IMR-90 (cell line): ENCODE measurements around the gene FARSB. TPM values are rescaled to one million over a fixed set of nuclear protein-coding genes. Genes with fewer than 3 reads are reported as not detected.

ENCODE experiments used
- ATAC-seq: fragments of 200-7000 bp; cut with Tn5 transposase; 2 replicates; pipeline ENCODE4 v1.9.1; 2020; ENCODE audit warnings: low read depth, mild to moderate bottlenecking, moderate library complexity
- BruUV-seq: library from RNA; stranded (reverse); fragments of 400-500 nt; replicated peaks from 2 replicates; lab custom pipeline; 2021; lab: Mats Ljungman, UMichigan
- CTCF ChIA-PET: fragments of 300-600 bp; formaldehyde crosslinking; extraction: SDS; loops from one replicate; lab custom pipeline; 2021; ENCODE audit warnings: antibody characterized with exemption; lab: Yijun Ruan, JAX
- POLR2A ChIA-PET: fragments of 300-600 bp; sonication (Branson Sonifier 250); formaldehyde crosslinking; loops from one replicate; lab custom pipeline; 2022; ENCODE audit warnings: antibody characterized with exemption; ENCODE audit not compliant: unreplicated experiment; lab: Charles Lee
- DNase-seq: peaks from one replicate; pipeline ENCODE4 v3.0.0; 2013
- H2AFZ ChIP-seq: replicated peaks from 2 replicates; pipeline ENCODE3; 2013; ENCODE audit warnings: low read length, mild to moderate bottlenecking; ENCODE audit not compliant: poor library complexity
- H2AK5ac ChIP-seq: 2 replicates; pipeline ENCODE4 v1.6.1; 2013; ENCODE audit warnings: low read depth, low read length, inconsistent platforms
- H2AK9ac ChIP-seq: replicated peaks from 2 replicates; pipeline ENCODE3; 2013; ENCODE audit warnings: mild to moderate bottlenecking, low read depth, low read length, moderate library complexity; ENCODE audit not compliant: poor library complexity
- H2BK120ac ChIP-seq: 2 replicates; pipeline ENCODE4 v1.6.1; 2013; ENCODE audit warnings: low read depth, low read length, inconsistent platforms
- H2BK15ac ChIP-seq: 3 replicates; pipeline ENCODE4 v1.6.1; 2013; ENCODE audit warnings: low read depth, low read length, inconsistent platforms
- H2BK20ac ChIP-seq: 2 replicates; pipeline ENCODE4 v1.6.1; 2013; ENCODE audit warnings: low read depth, mild to moderate bottlenecking, inconsistent platforms, low read length, moderate library complexity
- H2BK5ac ChIP-seq: 2 replicates; pipeline ENCODE4 v1.6.1; 2013; ENCODE audit warnings: mild to moderate bottlenecking, low read depth, low read length, inconsistent platforms; ENCODE audit not compliant: poor library complexity, severe bottlenecking
- H3K14ac ChIP-seq: replicated peaks from 2 replicates; pipeline ENCODE4 v1.6.1; 2013; ENCODE audit warnings: low read depth, low read length, inconsistent platforms
- H3K18ac ChIP-seq: 2 replicates; pipeline ENCODE4 v1.6.1; 2013; ENCODE audit warnings: low read depth, low read length, control low read depth
- H3K23ac ChIP-seq: 2 replicates; pipeline ENCODE4 v1.6.1; 2013; ENCODE audit warnings: low read depth, low read length, inconsistent platforms
- H3K27ac ChIP-seq: 2 replicates; pipeline ENCODE4 v1.5.1; 2013; ENCODE audit warnings: mild to moderate bottlenecking, control low read depth, low read length; ENCODE audit not compliant: insufficient read depth
- H3K27me3 ChIP-seq: 2 replicates; pipeline ENCODE4 v1.6.1; 2013; ENCODE audit warnings: low read length; ENCODE audit not compliant: control insufficient read depth, insufficient read depth
- H3K36me3 ChIP-seq: 2 replicates; pipeline ENCODE4 v1.6.1; 2013; ENCODE audit warnings: low read length, mixed read lengths; ENCODE audit not compliant: control insufficient read depth, insufficient read depth
- H3K4ac ChIP-seq: 2 replicates; pipeline ENCODE4 v1.6.1; 2013; ENCODE audit warnings: low read depth, low read length, inconsistent platforms
- H3K4me1 ChIP-seq: 2 replicates; pipeline ENCODE4 v1.6.1; 2013; ENCODE audit warnings: low read length, mixed read lengths; ENCODE audit not compliant: control insufficient read depth, insufficient read depth
- H3K4me2 ChIP-seq: 2 replicates; pipeline ENCODE4 v1.6.1; 2013; ENCODE audit warnings: low read depth, mild to moderate bottlenecking, control low read depth, low read length, moderate library complexity
- H3K4me3 ChIP-seq: 2 replicates; pipeline ENCODE4 v1.5.1; 2013; ENCODE audit warnings: low read depth, mild to moderate bottlenecking, control low read depth, low read length, moderate library complexity; ENCODE audit not compliant: insufficient read depth
- H3K56ac ChIP-seq: 2 replicates; pipeline ENCODE4 v1.6.1; 2013; ENCODE audit warnings: low read length, inconsistent platforms; ENCODE audit not compliant: insufficient read depth; ENCODE audit errors: extremely low read depth
- H3K79me1 ChIP-seq, 2 experiments: 2 replicates each; pipeline ENCODE4 v1.6.1; 2013; ENCODE audit warnings: low read length in 2 of 2, inconsistent platforms in 1 of 2, low read depth in 1 of 2
- H3K9ac ChIP-seq: 2 replicates; pipeline ENCODE4 v1.6.1; 2013; ENCODE audit warnings: low read depth, low read length, control low read depth
- H3K9me1 ChIP-seq: 2 replicates; pipeline ENCODE4 v1.6.1; 2013; ENCODE audit warnings: low read length, inconsistent platforms; ENCODE audit not compliant: insufficient read depth
- H3K9me3 ChIP-seq: 2 replicates; pipeline ENCODE4 v1.6.1; 2013; ENCODE audit warnings: low read length; ENCODE audit not compliant: control insufficient read depth, insufficient read depth
- H4K20me1 ChIP-seq: 2 replicates; pipeline ENCODE4 v1.6.1; 2013; ENCODE audit warnings: low read length, inconsistent platforms; ENCODE audit not compliant: insufficient read depth
- H4K5ac ChIP-seq: 2 replicates; pipeline ENCODE4 v1.6.1; 2013; ENCODE audit warnings: mild to moderate bottlenecking, low read depth, low read length, control low read depth
- H4K8ac ChIP-seq, 2 experiments: 2 replicates each; pipeline ENCODE4 v1.6.1; 2013; ENCODE audit warnings: low read depth in 2 of 2, low read length in 2 of 2, control low read depth in 1 of 2, inconsistent platforms in 1 of 2
- H4K91ac ChIP-seq: 2 replicates; pipeline ENCODE4 v1.6.1; 2013; ENCODE audit warnings: low read depth, low read length, inconsistent platforms; ENCODE audit not compliant: insufficient read depth
- BHLHE40 ChIP-seq: fragments of 150-350 bp; IDR thresholded peaks from 2 replicates; pipeline ENCODE4 v1.6.1; 2016; ENCODE audit warnings: mild to moderate bottlenecking, low read depth, low read length
- CEBPB ChIP-seq: IDR thresholded peaks from 2 replicates; pipeline ENCODE4 v1.6.1; 2012; ENCODE audit warnings: low read depth, low read length, improper control_type of control experiment
- CHD1 ChIP-seq: IDR thresholded peaks from 2 replicates; pipeline ENCODE4 v1.6.1; 2012; ENCODE audit warnings: low read depth, low read length, improper control_type of control experiment
- CTCF ChIP-seq: conservative IDR thresholded peaks from 2 replicates; pipeline ENCODE4 v1.5.1; 2012; ENCODE audit warnings: mild to moderate bottlenecking, low read depth, low read length, improper control_type of control experiment
- ELK1 ChIP-seq: fragments of 150-350 bp; IDR thresholded peaks from 2 replicates; pipeline ENCODE4 v1.6.1; 2016; ENCODE audit warnings: low read depth, mild to moderate bottlenecking, low read length, moderate library complexity, borderline replicate concordance
- FOS ChIP-seq: fragments of 150-350 bp; IDR thresholded peaks from 2 replicates; pipeline ENCODE4 v1.6.1; 2016; ENCODE audit warnings: low read depth, low read length
- MAFK ChIP-seq: IDR thresholded peaks from 2 replicates; pipeline ENCODE4 v1.6.1; 2012; ENCODE audit warnings: low read depth, low read length, improper control_type of control experiment
- MAZ ChIP-seq: IDR thresholded peaks from 2 replicates; pipeline ENCODE4 v1.6.1; 2012; ENCODE audit warnings: low read depth, mild to moderate bottlenecking, low read length, improper control_type of control experiment, moderate library complexity, borderline replicate concordance
- MXI1 ChIP-seq: IDR thresholded peaks from 2 replicates; pipeline ENCODE4 v1.6.1; 2012; ENCODE audit warnings: low read depth, mild to moderate bottlenecking, low read length, moderate library complexity, borderline replicate concordance
- NFE2L2 ChIP-seq: fragments of 150-350 bp; IDR thresholded peaks from 2 replicates; pipeline ENCODE4 v1.6.1; 2016; ENCODE audit warnings: low read depth, mild to moderate bottlenecking, low read length
- POLR2A ChIP-seq: IDR thresholded peaks from 2 replicates; pipeline ENCODE4 v1.6.1; 2012; ENCODE audit warnings: mild to moderate bottlenecking, low read depth, low read length
- RAD21 ChIP-seq: IDR thresholded peaks from 2 replicates; pipeline ENCODE4 v1.6.1; 2012; ENCODE audit warnings: low read length, improper control_type of control experiment
- RCOR1 ChIP-seq: IDR thresholded peaks from 2 replicates; pipeline ENCODE4 v1.6.1; 2012; ENCODE audit warnings: mild to moderate bottlenecking, low read length, improper control_type of control experiment; ENCODE audit not compliant: insufficient replicate concordance
- RFX5 ChIP-seq: IDR thresholded peaks from 2 replicates; pipeline ENCODE4 v1.8.0; 2012; ENCODE audit warnings: low read depth, mild to moderate bottlenecking, low read length, moderate library complexity
- SMC3 ChIP-seq: fragments of 150-350 bp; IDR thresholded peaks from 2 replicates; pipeline ENCODE4 v1.6.1; 2016; ENCODE audit warnings: low read depth, mild to moderate bottlenecking, antibody characterized with exemption, low read length, moderate library complexity
- USF2 ChIP-seq: fragments of 150-350 bp; IDR thresholded peaks from 2 replicates; pipeline ENCODE4 v1.6.1; 2017; ENCODE audit warnings: mild to moderate bottlenecking, antibody characterized with exemption, low read length, low read depth
- WGBS, 2 experiments: methylation state at CpG; one replicate each; pipeline versions ENCODE4 v1.1.5 to v1.1.7; 2013; ENCODE audit warnings: missing lambda C conversion rate in 2 of 2; ENCODE audit not compliant: insufficient read length in 1 of 2; ENCODE audit errors: extremely low coverage in 2 of 2; 5-methylcytosine and 5-hydroxymethylcytosine counted together
- dilution Hi-C: fragments of 300-500 bp; cut with HindIII; formaldehyde crosslinking; loops from one replicate; pipeline ENCODE4 v1.14.3; 2018; ENCODE audit warnings: low sequenced_read_pairs; ENCODE audit not compliant: unreplicated experiment
- in situ Hi-C: fragments of 300-500 bp; cut with MboI; formaldehyde crosslinking; loops from 3 replicates; pipeline ENCODE4 v1.14.3; 2019; ENCODE audit warnings: low sequenced_read_pairs, inconsistent platforms, mixed read lengths
- intact Hi-C: fragments of 100-400 bp; cut with micrococcal nuclease; formaldehyde crosslinking; loops from 2 replicates; pipeline ENCODE4 v1.10.0; 2022
- polyA plus RNA-seq, 3 experiments: library from polyadenylated mRNA; depleted of rRNA; stranded (reverse); fragments of >200 nt; gene quantifications; 2 replicates each; pipeline ENCODE4 v1.2.3, GENCODE V29; 2012; ENCODE audit warnings: low replicate concordance in 1 of 3
- total RNA-seq: library from RNA; depleted of rRNA; stranded (reverse); fragments of >200 nt; gene quantifications from 2 replicates; pipeline ENCODE4 v1.2.3, GENCODE V29; 2012

The FARSB gene
- total and polyA plus RNA-seq, 2 of the 4 experiments (the other 2 are of a cell fraction): 21.1 to 32.5 TPM

- CTCF ChIA-PET: interaction anchor here (0.7 kb wide), 1 partner anchor 9 kb away, joined by 3 read pairs; no protein-coding TSS in a partner anchor
- Histone ChIP-seq H3K4me2 (no peak overlapping the region), H4K8ac (no peak overlapping the region), H4K20me1 (no peaks in the 10 kb centered on the region), H3K9ac (no peak overlapping the region), H2AK9ac (peak overlapping the region; percentile 19), H3K9me1 (no peaks in the 10 kb centered on the region), H3K36me3 (no peaks in the 10 kb centered on the region), H3K9me3 (no peaks in the 10 kb centered on the region), H3K18ac (no peak overlapping the region), H2BK5ac (no peak overlapping the region), H4K91ac (no peak overlapping the region), H2BK15ac (no peak overlapping the region), H2AK5ac (no peak overlapping the region), H4K5ac (no peak overlapping the region), H3K4me1 (no peaks in the 10 kb centered on the region), H2AFZ (no peak overlapping the region), H2BK20ac (no peak overlapping the region), H3K27ac (no peak overlapping the region), H3K23ac (no peak overlapping the region), H2BK120ac (no peak overlapping the region), H3K4ac (no peak overlapping the region), H3K79me1 (no peaks in the 10 kb centered on the region), H3K14ac (no peak overlapping the region), H3K56ac (no peak overlapping the region), H3K4me3 (no peak overlapping the region), H3K27me3 (peaks cover 2% of the 10 kb centered on the region; the same call in 1 of the 2 replicates)
- ATAC-seq: no peak
- dilution Hi-C loops (no loop called here), in situ Hi-C loops (no loop called here), intact Hi-C loops (no loop called here)
- WGBS, 2 experiments: 54% methylated on average over 5 of the region's 6 CpGs; no CpG with 5 or more reads in 1 of the 2 experiments
- BruUV-seq: no TSS peak
- POLR2A ChIA-PET: no interaction called here
- no peak for DNase-seq
- no peak for TF ChIP-seq CTCF
- no peak for TF ChIP-seq USF2
- no peak for TF ChIP-seq POLR2A
- no peak for TF ChIP-seq MXI1
- no peak for TF ChIP-seq SMC3
- TF ChIP-seq CHD1: no peak
- no peak for TF ChIP-seq FOS
- TF ChIP-seq MAZ: no peak
- TF ChIP-seq BHLHE40: no peak
- no peak for TF ChIP-seq RCOR1
- TF ChIP-seq RAD21: no peak
- TF ChIP-seq MAFK: no peak
- no peak for TF ChIP-seq ELK1
- no peak for TF ChIP-seq RFX5
- no peak for TF ChIP-seq CEBPB
- TF ChIP-seq NFE2L2: no peak
Observed at GRCh38 chr2:222535477-222535876, 120.4 kb downstream of the FARSB start.
